Naive thymus-derived CD8-positive, alpha-beta T cell (primary cell): Measurements from ENCODE around the gene TMPRSS13. TPM values are rescaled to one million over a fixed set of nuclear protein-coding genes. Genes with fewer than 3 reads are reported as not detected.
A peak's percentile ranks its signal among the peaks of the same experiment; 100 is the strongest.
"Not testable (repeated sequence)": the region's sequence is repeated elsewhere in the genome, so short reads cannot be mapped to it uniquely, and the experiment has no call there.

Experiments
- ATAC-seq, 2 donors: fragments of 150-1000 bp; cut with Tn5 transposase in 1 of 2; sonication (Bioruptor Pico), chemical (Tn5 transposase) in 1 of 2; 1 replicate in 1 of 2; 2 replicates in 1 of 2; pipeline ENCODE4 v1.10.0; 2021; ENCODE audit warnings: mild to moderate bottlenecking in 2 of 2, moderate library complexity in 2 of 2
- POLR2A ChIA-PET: fragments of 350-600 bp; sonication (Branson Sonifier 250); formaldehyde crosslinking; loops from one replicate; lab custom pipeline; 2021; ENCODE audit warnings: antibody characterized with exemption; lab: Charles Lee
- DNase-seq, 10 donors: peaks; one replicate each; pipeline versions ENCODE4 v3.0.0 to v3.0.0-alpha.2; 2020 to 2022
- H3K27ac Mint-ChIP-seq, 10 donors: one replicate each; pipeline ENCODE4 v1.8.0; 2020 to 2022; ENCODE audit warnings: mild to moderate bottlenecking in 10 of 10, mixed read lengths in 10 of 10, moderate library complexity in 4 of 10, inconsistent platforms in 1 of 10
- H3K27me3 Mint-ChIP-seq, 5 donors: one replicate each; pipeline ENCODE4 v1.8.0; 2021 to 2022; ENCODE audit warnings: mixed read lengths in 5 of 5
- H3K36me3 Mint-ChIP-seq, 3 donors: one replicate each; pipeline ENCODE4 v1.8.0; 2020 to 2022; ENCODE audit warnings: mixed read lengths in 3 of 3, mild to moderate bottlenecking in 2 of 3, inconsistent platforms in 1 of 3
- H3K4me1 Mint-ChIP-seq, 4 donors: one replicate each; pipeline ENCODE4 v1.8.0; 2021 to 2022; ENCODE audit warnings: mixed read lengths in 4 of 4
- H3K4me3 Mint-ChIP-seq, 10 donors: one replicate each; pipeline ENCODE4 v1.8.0; 2020 to 2022; ENCODE audit warnings: mild to moderate bottlenecking in 10 of 10, mixed read lengths in 10 of 10, moderate library complexity in 6 of 10, inconsistent platforms in 1 of 10
- H3K9me3 Mint-ChIP-seq, 9 donors: one replicate each; pipeline ENCODE4 v1.8.0; 2020 to 2022; ENCODE audit warnings: mixed read lengths in 9 of 9, mild to moderate bottlenecking in 3 of 9, inconsistent platforms in 1 of 9, moderate library complexity in 1 of 9
- polyA plus RNA-seq, 3 donors: library from polyadenylated mRNA; unstranded; fragments of 300-500 nt; fragmentation: Illumina TruSeq; gene quantifications; one replicate each; pipeline ENCODE4 v1.2.3, GENCODE V29; 2021
- total RNA-seq, 8 experiments: library from RNA in 2 of 8; stranded (reverse) in 2 of 8; gene quantifications; one replicate each; pipeline ENCODE4 v1.2.3 and lab custom pipeline; 2021 to 2026

TMPRSS13 gene
- total and polyA plus RNA-seq, 5 experiments from 2014 or later: 0.05 to 9.2 (median 1.5) TPM

GRCh38 chr11:117927926-117928325, 1.3 kb downstream of the TMPRSS13 start:
- Mint-ChIP-seq H3K36me3 (no peaks in the 10 kb centered on the region), H3K27me3 (no peaks in the 10 kb centered on the region), H3K27ac (peak overlapping the region in 4 of 10 donors; percentile 60 to 71 (median 64)), H3K4me1 (peaks cover 32 to 54% (median 51%) of the 10 kb centered on the region in 4 donors), H3K9me3 (no peaks in the 10 kb centered on the region), H3K4me3 (peak overlapping the region in 7 of 10 donors; percentile 22 to 72 (median 62))
- POLR2A ChIA-PET: no interaction called here
- DNase-seq (peak in 1 of 10 donors; percentile 21), ATAC-seq (no peak)

GRCh38 chr11:117926166-117926565, 3.0 kb downstream of the TMPRSS13 start:
- H3K36me3 Mint-ChIP-seq, H3K27ac Mint-ChIP-seq, H3K4me3 Mint-ChIP-seq, H3K9me3 Mint-ChIP-seq, H3K27me3 Mint-ChIP-seq, DNase-seq, ATAC-seq: not testable (repeated sequence)
- POLR2A ChIA-PET: interaction anchor here (1.0 kb wide), 1 partner anchor 10 kb away, joined by 6 read pairs; no protein-coding TSS in a partner anchor
- H3K4me1 Mint-ChIP-seq: peaks cover 22 to 38% (median 33%) of the 10 kb centered on the region in 4 donors

- peaks cover 17 to 30% (median 25%) of the 10 kb centered on the region in 4 donors for H3K4me1 Mint-ChIP-seq
- no peaks in the 10 kb centered on the region for H3K9me3 Mint-ChIP-seq
- DNase-seq (no peak), ATAC-seq (no peak)
- no peaks in the 10 kb centered on the region for H3K27me3 Mint-ChIP-seq
- H3K4me3 Mint-ChIP-seq: no peak overlapping the region
- no peak overlapping the region for H3K27ac Mint-ChIP-seq
- H3K36me3 Mint-ChIP-seq: no peaks in the 10 kb centered on the region
- POLR2A ChIA-PET: no interaction called here
Observed at GRCh38 chr11:117925198-117925925, 3.8 kb downstream of the TMPRSS13 start.

GRCh38 chr11:117924631-117925170, 4.5 kb downstream of the TMPRSS13 start:
- ATAC-seq (no peak), DNase-seq (peak in 1 of 10 donors; percentile 41)
- Mint-ChIP-seq H3K36me3 (no peaks in the 10 kb centered on the region), H3K4me3 (no peak overlapping the region), H3K27me3 (no peaks in the 10 kb centered on the region), H3K27ac (peak overlapping the region in 1 of 10 donors; percentile 53), H3K9me3 (no peaks in the 10 kb centered on the region), H3K4me1 (peaks cover 13 to 23% (median 21%) of the 10 kb centered on the region in 4 donors)
- POLR2A ChIA-PET: no interaction called here

- H3K4me3 Mint-ChIP-seq: no peak overlapping the region
- DNase-seq (no peak), ATAC-seq (no peak)
- no peak overlapping the region for H3K27ac Mint-ChIP-seq
- no peaks in the 10 kb centered on the region for H3K36me3 Mint-ChIP-seq
- POLR2A ChIA-PET: interaction anchor here (1.4 kb wide), 1 partner anchor 10 kb away, joined by 3 read pairs; no protein-coding TSS in a partner anchor
- H3K9me3 Mint-ChIP-seq: no peaks in the 10 kb centered on the region
- peaks cover 9 to 20% (median 13%) of the 10 kb centered on the region in 4 donors for H3K4me1 Mint-ChIP-seq
- H3K27me3 Mint-ChIP-seq: no peaks in the 10 kb centered on the region
Observed at GRCh38 chr11:117923773-117924172, 5.4 kb downstream of the TMPRSS13 start.

GRCh38 chr11:117923275-117923674, 5.9 kb downstream of the TMPRSS13 start:
- no peak overlapping the region for H3K4me3 Mint-ChIP-seq
- no peak for ATAC-seq
- peaks cover 5 to 15% (median 8%) of the 10 kb centered on the region in 4 donors for H3K4me1 Mint-ChIP-seq
- H3K36me3 Mint-ChIP-seq: no peaks in the 10 kb centered on the region
- DNase-seq: no peak
- POLR2A ChIA-PET: interaction anchor here (1.4 kb wide), 1 partner anchor 11 kb away, joined by 3 read pairs; no protein-coding TSS in a partner anchor
- H3K9me3 Mint-ChIP-seq: no peaks in the 10 kb centered on the region
- no peak overlapping the region for H3K27ac Mint-ChIP-seq
- H3K27me3 Mint-ChIP-seq: no peaks in the 10 kb centered on the region

GRCh38 chr11:117921893-117922292, 7.3 kb downstream of the TMPRSS13 start:
- peak in 1 of 10 donors; percentile 15 for DNase-seq
- H3K27me3 Mint-ChIP-seq: no peaks in the 10 kb centered on the region
- no peak overlapping the region for H3K27ac Mint-ChIP-seq
- H3K9me3 Mint-ChIP-seq: no peaks in the 10 kb centered on the region
- POLR2A ChIA-PET: no interaction called here
- no peak overlapping the region for H3K4me3 Mint-ChIP-seq
- H3K4me1 Mint-ChIP-seq: peaks cover 0 to 10% (median 2%) of the 10 kb centered on the region in 4 donors
- ATAC-seq: no peak
- H3K36me3 Mint-ChIP-seq: no peaks in the 10 kb centered on the region

GRCh38 chr11:117921456-117921855, 7.7 kb downstream of the TMPRSS13 start:
- H3K4me1 Mint-ChIP-seq: peaks cover 0 to 10% (median under 1%) of the 10 kb centered on the region in 4 donors
- DNase-seq: no peak
- H3K4me3 Mint-ChIP-seq: no peak overlapping the region
- no peaks in the 10 kb centered on the region for H3K9me3 Mint-ChIP-seq
- no peak overlapping the region for H3K27ac Mint-ChIP-seq
- H3K27me3 Mint-ChIP-seq: no peaks in the 10 kb centered on the region
- H3K36me3 Mint-ChIP-seq: peaks cover 0 to 3% (median 0%) of the 10 kb centered on the region in 3 donors
- no peak for ATAC-seq
- POLR2A ChIA-PET: no interaction called here

- H3K36me3 Mint-ChIP-seq: peaks cover 0 to 3% (median 0%) of the 10 kb centered on the region in 3 donors
- H3K27ac Mint-ChIP-seq: no peak overlapping the region
- peak in 1 of 10 donors; percentile 21 for DNase-seq
- H3K27me3 Mint-ChIP-seq: peaks cover 0 to 4% (median 0%) of the 10 kb centered on the region in 5 donors
- POLR2A ChIA-PET: no interaction called here
- H3K9me3 Mint-ChIP-seq: no peaks in the 10 kb centered on the region
- H3K4me3 Mint-ChIP-seq: no peak overlapping the region
- ATAC-seq: no peak
- peaks cover 0 to 10% (median 3%) of the 10 kb centered on the region in 4 donors for H3K4me1 Mint-ChIP-seq
Observed at GRCh38 chr11:117919781-117920221, 9.4 kb downstream of the TMPRSS13 start.

- Mint-ChIP-seq H3K27me3 (peaks cover 0 to 4% (median 0%) of the 10 kb centered on the region in 5 donors), H3K4me1 (peaks cover 0 to 10% (median 3%) of the 10 kb centered on the region in 4 donors), H3K9me3 (no peaks in the 10 kb centered on the region), H3K4me3 (no peak overlapping the region), H3K36me3 (peaks cover 0 to 3% (median 0%) of the 10 kb centered on the region in 3 donors), H3K27ac (no peak overlapping the region)
- no peak for ATAC-seq
- POLR2A ChIA-PET: no interaction called here
- peak in 1 of 10 donors; percentile 18 for DNase-seq
Observed at GRCh38 chr11:117919341-117919740, 9.9 kb downstream of the TMPRSS13 start.

- ATAC-seq (no peak), DNase-seq (peak in 1 of 10 donors; percentile 59)
- Mint-ChIP-seq H3K4me1 (peaks cover 0 to 10% (median 3%) of the 10 kb centered on the region in 4 donors), H3K9me3 (no peaks in the 10 kb centered on the region), H3K4me3 (no peak overlapping the region), H3K27me3 (peaks cover 0 to 4% (median 0%) of the 10 kb centered on the region in 5 donors), H3K36me3 (peaks cover 0 to 3% (median 0%) of the 10 kb centered on the region in 3 donors), H3K27ac (no peak overlapping the region)
- POLR2A ChIA-PET: no interaction called here
Observed at GRCh38 chr11:117918366-117919255, 10.6 kb downstream of the TMPRSS13 start.

GRCh38 chr11:117917591-117918151, 11.5 kb downstream of the TMPRSS13 start:
- POLR2A ChIA-PET: no interaction called here
- no peak for ATAC-seq

More at GRCh38 chr11:117917591-117918151, 11.5 kb downstream of the TMPRSS13 start:
- Mint-ChIP-seq H3K36me3 (peaks cover 0 to 3% (median 0%) of the 10 kb centered on the region in 3 donors), H3K9me3 (no peaks in the 10 kb centered on the region), H3K4me1 (peaks cover 0 to 10% (median 3%) of the 10 kb centered on the region in 4 donors), H3K4me3 (no peak overlapping the region), H3K27ac (peak overlapping the region in 1 of 10 donors; percentile 80), H3K27me3 (peaks cover 0 to 4% (median 0%) of the 10 kb centered on the region in 5 donors)
- DNase-seq: no peak
